HG03442 (cell line): ENCODE data around the gene CENPO.
"Not testable (repeated sequence)": the region's sequence is repeated elsewhere in the genome, so short reads cannot be mapped to it uniquely, and the experiment has no call there.

ENCODE experiments used
- ATAC-seq: cut with Tn5 transposase; IDR thresholded peaks from one replicate; pipeline ENCODE4 v1.9.1; 2021; ENCODE audit warnings: mild to moderate bottlenecking, moderate library complexity; ENCODE audit not compliant: unreplicated experiment

The CENPO gene

GRCh38 chr2:24787532-24787931, 5.7 kb upstream of the CENPO start:
- no peak for ATAC-seq

GRCh38 chr2:24788816-24789215, 4.4 kb upstream of the CENPO start:
- ATAC-seq, result no peak

GRCh38 chr2:24791452-24791851, 1.8 kb upstream of the CENPO start:
- ATAC-seq, result no peak

- ATAC-seq, result no peak
Observed at GRCh38 chr2:24792542-24792873, 717 bp upstream of the CENPO start.

GRCh38 chr2:24793761-24794435, 673 bp downstream of the CENPO start:
- ATAC-seq, result no peak

GRCh38 chr2:24797644-24798043, 4.4 kb downstream of the CENPO start:
- no peak for ATAC-seq

GRCh38 chr2:24800487-24800886, 7.3 kb downstream of the CENPO start:
- ATAC-seq, result not testable (repeated sequence)

GRCh38 chr2:24805811-24806660, 12.8 kb downstream of the CENPO start:
- not testable (repeated sequence) for ATAC-seq

- no peak for ATAC-seq
Observed at GRCh38 chr2:24806661-24807036, 13.4 kb downstream of the CENPO start.

GRCh38 chr2:24809316-24810007, 16.2 kb downstream of the CENPO start:
- no peak for ATAC-seq

GRCh38 chr2:24813691-24814137, 20.5 kb downstream of the CENPO start:
- ATAC-seq, result no peak

- no peak for ATAC-seq
Observed at GRCh38 chr2:24814516-24814915, 21.3 kb downstream of the CENPO start.

GRCh38 chr2:24815171-24815570, 21.9 kb downstream of the CENPO start:
- ATAC-seq, result no peak

- ATAC-seq, result no peak
Observed at GRCh38 chr2:24816404-24816803, 23.2 kb downstream of the CENPO start.

GRCh38 chr2:24816884-24817283, 23.7 kb downstream of the CENPO start:
- no peak for ATAC-seq

- no peak for ATAC-seq
Observed at GRCh38 chr2:24818721-24819167, 25.5 kb downstream of the CENPO start.

- no peak for ATAC-seq
Observed at GRCh38 chr2:24819442-24820174, 26.4 kb downstream of the CENPO start.

GRCh38 chr2:24820175-24820513, 26.9 kb downstream of the CENPO start:
- no peak for ATAC-seq

GRCh38 chr2:24820598-24821432, 27.6 kb downstream of the CENPO start:
- ATAC-seq, result no peak

GRCh38 chr2:24821433-24821891, 28.2 kb downstream of the CENPO start:
- ATAC-seq, result no peak
